SK-MEL-5 (cell line): ENCODE data around the gene REEP1. TPM values are rescaled to one million over a fixed set of nuclear protein-coding genes. Genes with fewer than 3 reads are reported as not detected.
"Not testable (repeated sequence)": the region's sequence is repeated elsewhere in the genome, so short reads cannot be mapped to it uniquely, and the experiment has no call there.

Experiments
- DNase-seq: peaks from one replicate; pipeline ENCODE4 v3.0.0-alpha.2; 2016; ENCODE audit warnings: low read depth, low spot score
- in situ Hi-C: cut with HindIII; loops from 2 replicates; pipeline ENCODE4 v1.10.0; 2016; ENCODE audit warnings: low sequenced_read_pairs, high pct_unique_total_duplicates, low pct_unique_long_range_greater_than_20kb
- total RNA-seq: library from RNA; depleted of rRNA; stranded (reverse); fragments of >200 nt; shearing (Covaris generic); gene quantifications from 2 replicates; pipeline ENCODE4 v1.2.3, GENCODE V29; 2014

The REEP1 gene
- total RNA-seq, 1 experiment from 2014 or later, result 2.0 TPM

- in situ Hi-C loops, result no loop called here
- DNase-seq, result peak; percentile 97
Measured at GRCh38 chr2:86201671-86202335, 135.6 kb downstream of the REEP1 start.

- DNase-seq, result peak; percentile 29
Measured at GRCh38 chr2:86200564-86200963, 136.9 kb downstream of the REEP1 start.

GRCh38 chr2:86199834-86200177 is 137.6 kb downstream of the REEP1 start:
- DNase-seq, result no peak
- in situ Hi-C loops, result no loop called here

More at GRCh38 chr2:86200564-86200963, 136.9 kb downstream of the REEP1 start:
- in situ Hi-C loops, result not testable (repeated sequence)

GRCh38 chr2:86195808-86196387 is 141.5 kb downstream of the REEP1 start:
- in situ Hi-C loops, result no loop called here
- no peak for DNase-seq

GRCh38 chr2:86195055-86195807 is 142.2 kb downstream of the REEP1 start, which contains the start of gene IMMT:
TSS of gene IMMT (minus strand) at chr2:86195462. CDS start at chr2:86195382, 80 bp downstream.
- in situ Hi-C loops, result no loop called here
- DNase-seq, result peak; percentile 98

- no peak for DNase-seq
- in situ Hi-C loops, result no loop called here
Measured at GRCh38 chr2:86194751-86195054, 142.7 kb downstream of the REEP1 start.

GRCh38 chr2:86193901-86194567 is 143.4 kb downstream of the REEP1 start:
- DNase-seq, result peak; percentile 62
- in situ Hi-C loops, result no loop called here

GRCh38 chr2:86189782-86190416 is 147.5 kb downstream of the REEP1 start:
- in situ Hi-C loops, result no loop called here
- DNase-seq, result no peak

GRCh38 chr2:86186431-86186830 is 151.0 kb downstream of the REEP1 start:
- no peak for DNase-seq
- in situ Hi-C loops, result no loop called here

- in situ Hi-C loops, result no loop called here
- no peak for DNase-seq
Measured at GRCh38 chr2:86185517-86186212, 151.8 kb downstream of the REEP1 start.

- in situ Hi-C loops, result no loop called here
Measured at GRCh38 chr2:86176597-86176996, 160.8 kb downstream of the REEP1 start.

GRCh38 chr2:86175828-86176227 is 161.6 kb downstream of the REEP1 start:
- in situ Hi-C loops, result no loop called here

More at GRCh38 chr2:86176597-86176996, 160.8 kb downstream of the REEP1 start:
- DNase-seq, result no peak

GRCh38 chr2:86174445-86174844 is 163.0 kb downstream of the REEP1 start:
- in situ Hi-C loops, result no loop called here
- DNase-seq, result no peak

More at GRCh38 chr2:86175828-86176227, 161.6 kb downstream of the REEP1 start:
- DNase-seq, result no peak

GRCh38 chr2:86172610-86173009 is 164.8 kb downstream of the REEP1 start:
- DNase-seq, result no peak
- in situ Hi-C loops, result no loop called here

GRCh38 chr2:86171295-86171694 is 166.1 kb downstream of the REEP1 start:
- DNase-seq, result no peak
- in situ Hi-C loops, result no loop called here

GRCh38 chr2:86170449-86170848 is 167.0 kb downstream of the REEP1 start:
- DNase-seq, result no peak
- in situ Hi-C loops, result no loop called here
